ENCODE results near the gene PALB2.

- TF ChIP-seq, protein P1, sequence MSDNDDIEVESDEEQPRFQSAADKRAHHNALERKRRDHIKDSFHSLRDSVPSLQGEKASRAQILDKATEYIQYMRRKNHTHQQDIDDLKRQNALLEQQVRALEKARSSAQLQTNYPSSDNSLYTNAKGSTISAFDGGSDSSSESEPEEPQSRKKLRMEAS (IDR thresholded peaks at IDR 0.05; ENCODE audit: low read depth), result no peak
- TF ChIP-seq MEF2A (IDR thresholded peaks at IDR 0.05; ENCODE audit: borderline replicate concordance, low read depth) (no peak), ZBTB33 (IDR thresholded peaks at IDR 0.05; ENCODE audit: borderline replicate concordance, low read depth) (no peak), YY1 (IDR thresholded peaks at IDR 0.05; ENCODE audit: low read depth) (no peak)
- TF ChIP-seq, protein P2, sequence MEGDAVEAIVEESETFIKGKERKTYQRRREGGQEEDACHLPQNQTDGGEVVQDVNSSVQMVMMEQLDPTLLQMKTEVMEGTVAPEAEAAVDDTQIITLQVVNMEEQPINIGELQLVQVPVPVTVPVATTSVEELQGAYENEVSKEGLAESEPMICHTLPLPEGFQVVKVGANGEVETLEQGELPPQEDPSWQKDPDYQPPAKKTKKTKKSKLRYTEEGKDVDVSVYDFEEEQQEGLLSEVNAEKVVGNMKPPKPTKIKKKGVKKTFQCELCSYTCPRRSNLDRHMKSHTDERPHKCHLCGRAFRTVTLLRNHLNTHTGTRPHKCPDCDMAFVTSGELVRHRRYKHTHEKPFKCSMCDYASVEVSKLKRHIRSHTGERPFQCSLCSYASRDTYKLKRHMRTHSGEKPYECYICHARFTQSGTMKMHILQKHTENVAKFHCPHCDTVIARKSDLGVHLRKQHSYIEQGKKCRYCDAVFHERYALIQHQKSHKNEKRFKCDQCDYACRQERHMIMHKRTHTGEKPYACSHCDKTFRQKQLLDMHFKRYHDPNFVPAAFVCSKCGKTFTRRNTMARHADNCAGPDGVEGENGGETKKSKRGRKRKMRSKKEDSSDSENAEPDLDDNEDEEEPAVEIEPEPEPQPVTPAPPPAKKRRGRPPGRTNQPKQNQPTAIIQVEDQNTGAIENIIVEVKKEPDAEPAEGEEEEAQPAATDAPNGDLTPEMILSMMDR (IDR thresholded peaks at IDR 0.05), result no peak
These were observed 77.9 kb downstream of the PALB2 start for GRCh38 chr16:23563186-23563585.

Data from SK-N-SH (cell line).